NCI-H1417 treated with DMSO at 0.1 percent for 48 hours (cell line): ENCODE data around the gene ATOSB.

ENCODE experiments used
- DNase-seq: peaks from one replicate; lab custom pipeline; 2025; lab: John Stamatoyannopoulos, UW

Gene ATOSB

DNA sequence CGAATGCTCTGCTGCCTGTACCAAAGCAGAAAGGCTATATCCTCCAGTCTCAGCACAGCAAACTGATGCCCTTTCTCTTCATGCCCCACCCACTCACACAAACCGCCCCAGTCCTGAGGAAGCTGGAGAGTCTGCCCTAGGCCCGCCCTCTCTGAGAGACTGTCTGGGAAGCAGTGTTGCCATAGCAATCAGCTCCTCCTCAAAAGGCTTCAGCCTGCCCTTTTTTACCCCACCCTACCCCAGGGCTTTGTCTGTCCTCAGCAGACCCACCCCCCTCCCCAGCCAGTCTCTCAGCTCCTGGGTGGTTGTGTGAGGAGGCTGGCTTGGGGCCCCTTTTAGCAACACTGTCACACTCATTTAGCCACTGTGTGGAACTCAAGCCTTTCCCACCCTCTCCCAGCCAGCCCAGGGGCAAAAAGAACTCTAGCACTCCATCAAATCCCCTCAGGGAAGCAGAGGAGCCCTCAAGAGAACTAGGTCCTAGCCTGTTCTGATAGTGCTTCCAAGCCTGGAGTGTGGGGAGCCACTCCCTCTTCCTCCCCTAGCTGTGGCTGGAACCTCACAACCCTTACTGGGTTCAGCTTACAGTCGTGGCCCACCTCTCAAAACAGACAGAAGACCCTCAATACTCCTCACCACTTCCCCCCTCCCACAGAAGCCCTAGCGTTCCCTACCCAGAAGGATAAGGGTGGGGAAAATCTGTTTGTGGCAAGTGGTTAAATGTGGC, 1.4 kb downstream of the ATOSB start:
- peak; percentile 7 for DNase-seq

DNA sequence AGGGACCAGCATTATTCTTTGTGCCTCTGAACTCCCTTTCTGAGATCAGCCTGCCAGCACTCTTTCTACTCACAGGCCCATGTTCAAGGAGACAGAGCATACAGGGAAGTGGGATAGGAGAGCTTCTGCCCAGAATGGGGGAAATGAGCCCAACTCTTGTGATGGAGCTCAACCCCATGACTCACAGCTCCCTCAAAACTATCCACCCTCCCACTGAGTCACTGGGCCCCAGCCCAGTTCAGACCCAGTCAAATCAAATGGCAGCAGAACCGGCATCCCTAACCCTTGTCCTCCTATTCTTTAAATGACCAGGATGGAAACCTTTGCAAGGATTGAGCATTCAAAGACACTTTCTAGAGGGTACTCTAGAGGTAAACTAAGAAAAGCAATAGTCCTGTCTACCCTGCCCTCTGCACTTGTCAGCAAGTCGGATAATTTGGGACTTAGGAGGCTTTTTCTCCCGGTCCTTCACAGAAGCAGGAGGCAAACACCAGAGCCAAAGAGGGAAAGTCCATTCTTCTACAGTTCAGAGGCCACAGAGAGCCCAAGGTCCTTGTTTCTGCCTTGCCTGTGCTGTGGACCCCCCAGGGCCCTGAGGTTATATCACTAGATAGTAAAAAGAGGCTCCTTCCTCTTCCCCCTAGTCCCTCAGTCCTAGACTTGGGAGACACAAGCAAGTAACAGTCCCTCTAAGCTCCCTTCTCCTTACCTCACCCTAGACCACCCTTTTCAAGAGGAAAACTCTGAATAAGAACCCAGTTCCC, 3.2 kb downstream of the ATOSB start:
- DNase-seq = no peak

DNA sequence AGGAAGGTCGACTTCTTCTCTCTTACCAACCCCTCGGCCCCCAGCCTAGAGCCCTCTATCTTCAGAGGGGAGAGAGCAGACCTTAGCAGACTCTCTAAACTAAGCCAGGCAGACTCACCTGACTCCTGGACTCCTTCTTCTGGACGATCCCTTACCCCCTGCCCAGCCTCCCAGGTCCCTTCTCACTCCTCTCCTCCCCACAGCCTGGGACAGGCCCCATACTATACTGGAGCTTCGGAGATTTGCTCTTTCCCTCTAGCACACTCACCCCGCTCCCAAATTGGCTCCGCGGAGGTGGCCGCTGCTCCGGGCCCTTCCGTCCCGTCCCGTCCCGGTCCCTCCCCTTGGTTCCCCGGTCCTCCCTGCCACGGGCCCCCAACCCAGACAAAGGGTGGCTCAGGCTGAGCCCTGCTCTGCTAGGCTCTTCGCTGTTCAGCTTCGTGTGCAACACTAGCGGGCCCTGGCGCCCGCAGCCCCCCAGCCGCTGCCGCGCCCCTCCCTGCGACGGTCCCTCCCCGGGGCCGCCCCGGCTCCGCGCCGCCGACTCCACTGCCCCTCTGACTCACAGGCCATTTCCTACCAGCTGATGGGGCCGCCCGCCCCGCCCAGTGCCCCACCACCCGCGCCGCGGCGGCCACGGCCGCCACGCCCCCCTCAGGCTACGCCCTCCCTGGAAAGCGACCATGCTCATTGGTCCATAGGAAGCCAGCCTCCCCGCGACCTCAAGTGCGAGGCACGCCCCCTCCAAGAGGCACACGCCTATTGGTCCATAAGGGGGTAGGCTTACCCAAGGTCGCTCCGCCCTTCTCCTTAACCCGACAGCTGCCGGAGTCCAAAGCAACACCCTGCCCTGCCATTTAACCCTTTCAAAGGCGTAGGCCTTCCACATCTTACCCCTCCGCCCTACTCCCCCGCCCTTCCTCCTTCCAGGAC, 4.4 kb downstream of the ATOSB start:
- peak; percentile 62 for DNase-seq

DNA sequence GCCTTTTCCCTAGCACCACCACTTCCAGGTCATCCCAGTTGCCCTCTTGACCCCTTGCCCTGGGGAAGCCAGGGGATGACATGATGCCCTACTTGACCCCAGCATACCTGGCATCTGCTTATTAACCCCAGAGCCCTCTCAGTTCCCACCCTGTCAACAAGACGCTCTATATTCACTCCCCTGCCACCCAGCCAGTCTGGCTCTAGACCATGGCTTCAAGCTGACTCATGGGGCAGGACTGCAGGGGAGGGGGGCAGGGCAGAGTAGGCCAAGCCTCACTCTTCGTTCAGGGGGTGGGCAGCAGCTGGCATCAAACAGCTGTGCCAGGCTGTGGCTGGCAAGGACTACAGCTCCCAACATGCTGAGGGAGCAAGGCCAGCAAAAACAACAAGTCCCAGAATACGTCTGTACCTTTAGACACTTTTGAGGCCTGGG, 5.3 kb downstream of the ATOSB start:
- DNase-seq = no peak

DNA sequence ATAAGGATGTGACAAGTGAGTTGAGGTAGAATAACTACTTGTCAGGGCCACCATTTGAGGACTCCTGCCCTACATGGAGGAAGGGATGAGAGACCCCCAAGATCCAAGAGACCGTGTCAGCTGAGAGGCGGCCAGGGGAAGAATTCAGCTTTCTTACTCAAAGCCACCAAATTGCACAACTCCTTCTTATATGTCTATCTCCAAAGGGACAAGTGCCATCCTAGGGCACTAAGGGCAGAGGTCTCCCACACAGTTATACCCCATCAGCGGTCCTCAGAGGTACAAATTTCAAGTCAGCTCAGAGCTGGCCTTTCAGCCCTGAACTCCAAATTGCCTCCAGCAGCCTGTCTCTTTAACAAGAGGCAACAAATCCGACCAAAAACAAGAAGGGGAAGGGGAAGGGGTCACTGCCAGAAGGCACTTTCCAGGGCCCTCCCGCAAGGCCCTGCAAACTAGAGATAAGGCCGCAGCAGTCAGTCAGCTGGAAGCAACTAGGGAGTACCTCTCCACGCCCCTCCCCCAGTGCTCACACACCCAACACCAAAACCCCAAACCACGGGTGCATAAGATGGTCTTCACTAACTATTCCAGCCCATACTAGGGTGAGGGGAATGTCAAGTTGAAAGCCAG, 6.6 kb downstream of the ATOSB start:
- no peak for DNase-seq

DNA sequence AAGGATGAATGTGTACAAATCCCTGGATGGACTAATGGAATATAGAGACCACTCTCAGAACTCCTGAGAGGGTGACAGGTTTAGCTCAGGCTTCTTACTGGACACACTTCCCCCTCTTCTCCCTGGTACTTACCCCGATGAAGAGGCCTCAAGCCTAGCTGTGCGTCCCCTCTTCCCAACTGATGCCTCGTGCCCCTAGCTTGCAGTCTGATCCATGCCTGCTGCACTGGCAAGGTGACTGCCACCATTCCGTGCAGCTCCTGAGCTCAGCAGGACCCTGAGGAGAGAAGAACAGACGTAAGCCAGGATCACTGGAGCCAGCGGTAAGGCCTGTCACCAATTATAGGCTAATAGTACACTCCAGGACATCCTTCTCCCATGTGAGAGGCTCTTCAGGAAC, 7.2 kb downstream of the ATOSB start:
- no peak for DNase-seq

DNA sequence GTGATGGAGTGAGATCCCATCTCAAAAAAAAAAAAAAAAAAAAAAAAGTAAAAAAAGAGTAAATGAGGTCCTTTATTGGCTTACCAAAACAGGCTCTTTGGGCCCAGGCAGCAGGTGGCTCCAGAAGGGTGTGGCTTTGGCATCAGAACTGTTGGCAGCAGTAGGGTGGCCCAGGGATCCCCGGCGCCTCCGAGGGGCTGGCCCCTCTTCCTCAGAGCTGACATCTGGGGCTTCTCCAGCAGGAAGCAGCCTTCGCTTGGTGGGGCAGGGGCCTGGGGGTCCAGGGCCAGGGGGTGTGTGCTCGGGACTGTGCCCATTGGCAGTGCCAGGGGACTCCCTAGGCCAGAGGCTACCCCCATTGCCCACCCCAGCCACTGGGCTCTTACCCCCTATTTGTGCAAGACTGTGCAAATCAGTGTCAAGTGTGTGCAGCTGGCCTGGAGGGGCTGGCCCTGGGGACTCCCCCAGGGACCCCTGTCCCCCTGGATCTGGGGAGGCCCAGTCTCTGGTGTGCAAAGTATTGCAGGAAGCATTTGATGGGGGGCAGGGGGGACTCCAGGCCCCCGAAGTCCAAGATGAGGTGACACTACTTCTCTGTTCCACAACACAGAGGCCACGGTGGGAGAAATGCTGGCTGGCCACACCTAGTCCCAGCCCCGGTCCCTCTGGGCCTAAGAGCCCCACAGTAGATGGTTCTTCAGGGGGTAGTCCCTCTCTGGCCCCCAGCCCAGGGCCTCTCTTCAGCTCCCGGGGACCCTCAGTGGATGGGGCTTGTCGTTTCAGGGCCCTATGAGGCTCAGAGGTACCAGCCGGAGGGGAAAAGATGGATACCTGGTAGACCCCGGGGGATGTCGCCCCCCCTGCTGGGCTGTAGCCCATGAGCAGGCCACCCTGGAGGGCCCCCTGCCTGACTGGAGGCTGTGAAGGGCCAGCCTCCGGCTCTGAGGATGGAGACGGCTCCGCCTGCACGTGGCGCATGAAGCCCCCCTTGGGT, 8.1 kb downstream of the ATOSB start:
- DNase-seq = no peak

DNA sequence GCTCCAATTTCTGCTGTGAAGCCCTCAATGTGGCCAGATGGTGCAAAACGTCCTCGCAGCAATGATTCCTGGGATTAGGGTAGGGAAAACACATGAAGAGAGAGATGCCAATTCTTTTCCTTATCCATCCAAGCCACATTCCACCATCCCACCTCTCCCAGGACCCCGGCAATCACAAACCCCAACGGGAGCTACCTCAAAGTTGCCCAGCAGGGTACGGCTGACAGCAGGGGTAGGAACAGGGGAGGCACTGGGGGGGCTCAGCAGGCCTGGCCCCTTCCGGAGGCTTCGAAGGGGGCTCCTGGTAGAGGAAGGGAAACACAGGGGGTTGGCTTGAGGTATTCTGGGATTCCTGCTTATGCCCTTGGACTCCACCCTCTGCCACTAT, 9.3 kb downstream of the ATOSB start:
- DNase-seq = no peak

DNA sequence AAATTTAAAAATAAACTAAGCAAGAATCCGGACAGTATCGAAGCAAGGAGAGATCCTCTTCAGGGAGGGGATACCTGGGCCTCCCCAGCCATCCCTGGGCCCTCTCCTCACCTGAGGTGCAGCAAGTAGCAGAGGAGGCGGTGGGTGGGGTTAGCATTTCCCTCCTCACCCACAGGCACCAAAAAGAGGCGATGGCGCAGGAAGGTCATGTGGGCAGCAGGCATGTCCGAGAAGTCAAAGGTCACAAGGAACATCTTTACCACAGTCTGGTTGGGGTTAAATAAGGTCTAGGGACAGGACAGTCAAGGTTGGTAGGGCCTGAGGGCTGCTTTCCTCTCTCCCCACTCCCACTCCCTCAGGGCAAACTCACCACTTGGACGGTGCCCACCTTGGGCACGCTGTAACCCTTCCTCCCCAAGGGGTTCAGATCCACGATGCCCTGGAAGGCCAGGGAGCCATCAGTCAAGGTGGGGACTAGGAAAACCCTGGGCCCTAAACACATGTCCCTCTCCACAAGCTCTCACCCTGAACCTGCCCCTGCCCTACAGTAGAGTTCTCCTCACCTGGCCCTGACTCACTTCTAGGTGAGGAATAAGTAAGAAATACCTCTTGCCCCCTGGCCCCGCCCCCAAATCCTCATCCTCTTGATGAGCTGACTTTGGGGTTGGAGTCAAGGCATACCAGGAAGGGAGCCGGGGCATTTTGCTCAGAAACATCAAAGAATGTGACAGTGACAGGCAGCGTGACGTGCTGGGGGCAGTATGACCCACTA, 9.9 kb downstream of the ATOSB start:
- DNase-seq = no peak

DNA sequence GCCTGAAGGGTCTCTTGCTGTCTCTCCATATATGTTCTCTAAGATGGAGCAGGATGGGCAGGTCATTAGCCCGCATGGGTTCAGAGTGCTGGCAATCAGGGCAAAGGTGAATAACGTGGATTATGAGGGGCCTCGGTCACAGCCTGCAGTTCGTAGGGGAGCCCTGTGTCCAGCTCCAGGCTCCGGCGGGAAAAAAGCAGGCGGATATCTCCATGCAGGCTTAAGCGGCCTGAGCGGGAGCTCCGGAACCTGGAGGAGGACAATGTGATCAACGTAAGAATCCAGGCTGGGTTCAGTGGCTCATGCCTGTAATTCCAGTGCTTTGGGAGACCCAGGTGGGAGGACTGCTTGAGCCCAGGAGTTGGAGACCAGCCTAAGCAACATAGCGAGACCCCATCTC, 10.5 kb downstream of the ATOSB start:
- DNase-seq = no peak

DNA sequence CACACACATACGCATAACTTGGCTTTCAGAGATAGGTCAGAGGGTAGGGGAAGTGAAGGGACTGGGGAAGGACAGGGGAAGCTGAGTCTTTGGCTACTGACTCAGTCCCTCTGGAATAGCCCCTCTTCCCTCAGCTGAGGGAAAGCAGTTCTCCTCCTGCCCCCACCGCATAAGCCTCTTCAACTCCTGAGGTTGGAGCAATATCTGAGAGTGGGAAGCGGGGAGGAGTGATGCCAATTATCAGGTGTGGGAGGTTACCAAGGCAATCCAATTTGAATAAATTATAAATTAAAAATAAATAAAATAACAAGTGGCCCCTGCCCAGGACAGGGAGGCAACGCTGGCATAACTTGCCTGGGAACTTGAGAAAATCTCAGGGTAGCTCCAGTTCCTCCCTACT, 11.1 kb downstream of the ATOSB start:
- DNase-seq = no peak

DNA sequence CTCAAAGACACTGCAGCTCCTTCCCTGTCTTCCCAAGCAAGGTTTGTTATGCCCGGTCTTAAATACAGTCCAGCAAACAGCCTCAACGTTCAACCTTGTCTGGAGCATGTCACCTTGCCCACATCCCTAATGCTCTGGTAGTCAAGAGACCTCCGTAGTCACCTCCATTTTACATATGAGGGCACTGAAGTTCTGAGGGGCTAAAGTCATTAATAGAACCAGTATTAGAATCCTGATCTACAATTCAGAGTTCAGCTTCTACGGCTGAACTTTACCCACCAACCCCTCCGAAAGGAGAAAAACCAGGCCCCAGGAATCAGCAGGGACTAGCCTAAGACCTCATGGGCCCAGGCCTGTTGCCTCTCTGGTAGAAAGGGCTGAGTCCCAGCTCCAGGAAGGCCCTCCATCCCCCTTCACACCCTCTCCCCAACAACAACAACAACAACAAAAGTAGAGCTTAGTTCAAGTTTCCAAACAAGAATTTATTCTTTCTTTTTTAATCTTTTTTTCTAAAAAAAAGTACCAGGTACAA, 11.9 kb downstream of the ATOSB start:
- DNase-seq = no peak

DNA sequence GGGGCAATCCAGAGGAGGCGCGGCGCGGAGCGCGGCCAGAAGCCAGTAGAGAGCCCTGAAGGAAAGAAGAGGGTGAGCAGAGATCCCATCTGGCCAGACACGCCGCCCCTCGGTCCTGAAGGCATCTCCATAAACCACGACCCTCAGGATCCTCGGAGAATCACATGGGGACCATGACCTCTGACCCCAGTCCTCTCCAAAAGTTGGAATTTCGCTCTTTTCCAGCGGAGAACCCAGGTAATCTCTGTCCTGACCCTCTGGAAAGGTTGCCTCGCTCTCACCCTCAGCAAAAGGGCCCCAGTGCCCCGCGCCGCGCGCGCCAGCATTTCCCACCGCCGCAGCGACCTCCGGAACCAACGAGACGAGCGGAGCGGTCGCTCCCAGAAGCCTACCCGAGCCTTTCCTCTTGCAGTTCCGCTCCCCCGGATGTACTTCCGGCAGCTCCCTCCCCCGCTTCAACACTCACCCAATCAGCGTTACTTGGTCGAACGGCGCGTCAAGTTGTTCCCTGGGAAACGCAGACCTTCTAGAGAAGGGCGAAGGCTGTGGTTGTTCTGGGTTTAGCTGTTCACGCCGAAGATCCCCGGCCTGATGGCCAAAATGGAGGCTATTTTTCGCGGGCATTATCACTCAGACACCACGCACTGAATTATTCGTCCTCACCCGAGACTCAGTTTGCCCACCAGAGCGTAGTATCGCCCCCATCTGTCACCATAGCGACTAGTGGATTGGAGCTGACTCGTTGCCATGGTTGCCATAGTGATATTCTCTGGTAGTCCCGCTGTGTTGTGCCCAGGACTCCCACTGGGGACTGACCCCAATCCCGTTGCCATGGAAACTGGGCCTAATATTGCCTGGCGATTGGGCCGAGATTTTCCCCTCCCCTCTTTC, 12.6 kb downstream of the ATOSB start, which contains the start of gene STOML2:
Gene STOML2, minus strand, starts transcription at position 363 of the 891 bp plus-strand sequence. Its CDS starts 37 bp downstream, at position 326.
- peak; percentile 71 for DNase-seq

DNA sequence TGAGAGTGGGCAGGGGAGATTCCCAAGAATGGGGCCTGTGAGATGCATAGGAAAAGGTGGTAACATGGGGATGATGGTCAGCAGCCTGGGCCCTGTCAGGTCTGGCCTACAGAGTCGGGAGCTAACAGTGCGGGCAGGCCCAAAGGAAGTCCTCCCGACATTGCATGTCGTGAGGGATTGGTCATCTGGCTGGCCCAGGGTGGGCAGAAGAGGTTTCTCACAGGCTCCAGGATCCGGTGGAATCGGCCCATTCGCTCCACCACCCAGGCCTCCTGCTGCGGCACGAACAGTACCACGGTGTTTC, 13.2 kb downstream of the ATOSB start:
- no peak for DNase-seq

DNA sequence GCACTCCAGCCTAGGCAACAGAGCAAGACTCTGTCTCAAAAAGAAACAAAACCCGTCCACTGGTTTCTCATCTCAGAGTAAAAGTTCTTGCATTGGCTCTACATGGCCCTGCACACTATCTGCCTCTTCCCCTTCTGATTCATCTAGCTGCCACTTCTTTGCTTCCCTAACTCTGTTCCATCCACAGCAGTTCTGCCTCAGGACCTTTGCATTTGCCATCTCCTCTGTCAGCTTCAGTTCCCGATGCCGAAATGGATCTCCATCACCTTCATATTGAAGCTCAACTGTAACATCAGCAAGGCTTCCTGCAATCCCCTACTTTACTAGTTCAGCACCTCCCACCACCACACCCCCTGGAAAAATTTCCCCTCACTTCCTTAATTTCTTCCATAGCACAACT, 18.1 kb downstream of the ATOSB start:
- no peak for DNase-seq

DNA sequence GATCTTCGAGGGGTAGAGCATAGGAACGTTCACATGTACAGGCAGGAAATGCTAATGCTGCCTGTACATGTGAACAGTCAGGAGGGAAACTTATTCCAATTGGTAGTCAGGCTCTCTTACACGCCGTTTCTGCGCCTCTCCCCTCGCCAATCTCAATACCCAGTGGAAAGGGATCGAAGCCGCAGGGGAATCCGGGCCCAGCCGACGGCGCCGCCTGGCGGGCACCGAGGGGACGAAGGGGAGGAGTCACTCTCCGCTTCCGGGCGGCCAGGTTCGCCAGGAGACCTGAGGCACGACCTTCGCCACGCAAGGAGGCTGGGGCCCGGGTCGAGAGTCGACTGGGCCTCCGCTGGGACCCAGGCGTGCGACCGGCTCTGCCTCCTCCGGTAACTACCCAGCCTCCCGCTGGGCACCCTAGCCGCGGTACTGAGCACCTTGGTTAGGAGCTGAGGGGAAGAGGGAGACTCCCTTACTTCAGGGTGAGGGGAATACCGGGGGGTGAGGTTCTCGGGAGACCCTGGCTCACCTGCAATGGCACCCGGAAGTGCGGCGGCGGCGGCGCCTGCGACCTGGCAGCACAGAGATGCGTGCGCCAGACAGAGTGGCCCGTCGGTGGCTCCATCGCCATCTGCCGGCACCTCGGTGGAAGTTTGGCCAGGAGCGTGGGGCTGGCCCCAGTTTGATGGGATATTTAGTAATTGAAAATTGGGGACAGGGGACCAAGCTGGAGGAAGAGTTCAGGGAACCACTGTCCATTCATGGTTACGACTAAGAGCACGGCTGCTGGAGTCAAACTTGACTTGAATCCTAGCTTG, 19.4 kb downstream of the ATOSB start, which contains the start of gene PIGO:
Gene PIGO, minus strand, starts transcription at position 557 of the 815 bp plus-strand sequence. CDS start 1,026 bp downstream, outside the sequence.
- DNase-seq = peak; percentile 40

DNA sequence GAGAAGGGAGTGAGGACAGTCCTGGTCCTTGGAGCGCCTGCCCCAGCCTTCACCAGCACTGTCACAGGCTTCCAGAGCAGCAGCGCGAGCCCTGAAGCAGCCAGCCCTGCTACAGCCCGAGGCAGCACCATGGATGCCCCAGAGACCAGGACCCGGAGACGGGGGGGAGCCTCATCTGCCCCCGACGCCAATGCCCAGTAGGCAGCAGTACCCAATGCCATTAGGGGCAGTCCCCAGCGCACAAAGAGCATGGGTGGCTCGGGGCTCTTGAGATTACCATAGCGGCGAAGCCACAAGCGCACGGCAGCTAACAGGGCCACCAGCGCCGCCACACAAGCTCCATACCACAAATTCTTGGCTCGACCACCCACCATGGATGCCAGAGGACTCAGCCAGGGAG, 24.1 kb downstream of the ATOSB start:
- no peak for DNase-seq

DNA sequence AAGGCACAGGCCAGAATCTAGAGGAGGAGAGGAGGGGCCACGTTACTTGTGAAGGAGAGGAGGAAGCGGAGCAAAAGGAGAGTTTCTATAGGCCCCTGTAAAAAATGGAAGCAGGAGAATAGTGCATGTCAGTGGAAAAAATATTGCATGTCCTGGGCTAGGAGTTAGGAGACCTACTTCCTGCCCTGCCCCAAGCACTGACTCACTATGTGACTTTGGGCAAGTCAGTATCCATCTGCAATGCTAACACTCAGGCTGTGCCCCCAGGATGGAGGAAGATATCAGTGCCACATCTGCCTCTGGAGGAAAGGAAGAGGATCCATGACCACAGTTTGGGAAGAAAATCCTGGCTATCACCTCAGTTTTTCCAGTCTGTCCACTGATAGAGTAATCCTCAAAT, 26.2 kb downstream of the ATOSB start:
- DNase-seq = no peak
